A673 (cell line): Measurements from ENCODE around the gene BSCL2. TPM values are rescaled to one million over a fixed set of nuclear protein-coding genes. Genes with fewer than 3 reads are reported as not detected.

ENCODE experiments used
- BruUV-seq: library from RNA; stranded (reverse); fragments of 400-500 nt; replicated peaks from 2 replicates; lab custom pipeline; 2021; lab: Mats Ljungman, UMichigan
- CTCF ChIA-PET: fragments of 300-600 bp; sonication (Branson Sonifier 250); formaldehyde crosslinking; loops from one replicate; lab custom pipeline; 2022; ENCODE audit warnings: antibody characterized with exemption; lab: Charles Lee
- POLR2A ChIA-PET: fragments of 300-600 bp; sonication (Branson Sonifier 250); formaldehyde crosslinking; loops from one replicate; lab custom pipeline; 2022; ENCODE audit warnings: antibody characterized with exemption; ENCODE audit not compliant: low non-redundant PET; lab: Charles Lee
- DNase-seq: peaks from one replicate; pipeline ENCODE4 v3.0.0-alpha.2; 2015; ENCODE audit warnings: low spot score
- H3K27ac ChIP-seq: fragments of 200-600 bp; sonication (generic); 2 replicates; pipeline ENCODE4 v1.5.1; 2016; ENCODE audit warnings: mixed run types, low read depth, mild to moderate bottlenecking, mixed read lengths, antibody characterized with exemption, low read length; ENCODE audit not compliant: poor library complexity, severe bottlenecking
- H3K27me3 ChIP-seq: fragments of 200-600 bp; sonication (generic); replicated peaks from 2 replicates; pipeline ENCODE4 v1.6.1; 2017; ENCODE audit warnings: mixed run types, low read depth, mild to moderate bottlenecking, mixed read lengths, antibody characterized with exemption, low read length; ENCODE audit not compliant: insufficient read depth, poor library complexity
- H3K36me3 ChIP-seq: fragments of 200-600 bp; sonication (generic); 2 replicates; pipeline ENCODE4 v1.6.1; 2016; ENCODE audit warnings: mixed run types, mild to moderate bottlenecking, mixed read lengths, antibody characterized with exemption, low read length; ENCODE audit not compliant: insufficient read depth, poor library complexity, severe bottlenecking
- H3K4me1 ChIP-seq: fragments of 200-600 bp; sonication (generic); 2 replicates; pipeline ENCODE4 v1.6.1; 2017; ENCODE audit warnings: mixed run types, mild to moderate bottlenecking, mixed read lengths, antibody characterized with exemption, low read length; ENCODE audit not compliant: insufficient read depth, poor library complexity, severe bottlenecking
- H3K4me3 ChIP-seq: fragments of 200-600 bp; sonication (generic); 2 replicates; pipeline ENCODE4 v1.5.1; 2016; ENCODE audit warnings: low read depth, mixed run types, mild to moderate bottlenecking, mixed read lengths, low read length; ENCODE audit not compliant: poor library complexity, severe bottlenecking
- H3K9me3 ChIP-seq: fragments of 200-600 bp; sonication (generic); 2 replicates; pipeline ENCODE4 v1.6.1; 2016; ENCODE audit warnings: mixed run types, low read depth, mild to moderate bottlenecking, mixed read lengths, antibody characterized with exemption, low read length; ENCODE audit not compliant: poor library complexity, severe bottlenecking
- EZH2 ChIP-seq: fragments of 200-600 bp; sonication (generic); IDR thresholded peaks from 2 replicates; pipeline ENCODE4 v1.6.1; 2017; ENCODE audit warnings: borderline replicate concordance, low read depth, mild to moderate bottlenecking, mixed read lengths, antibody characterized with exemption, low read length; ENCODE audit not compliant: poor library complexity, severe bottlenecking
- intact Hi-C: fragments of 100-400 bp; cut with micrococcal nuclease; formaldehyde crosslinking; loops from one replicate; pipeline ENCODE4 v1.10.0; 2022; ENCODE audit not compliant: unreplicated experiment
- total RNA-seq: library from RNA; stranded (reverse); gene quantifications from 2 replicates; pipeline ENCODE4 v1.2.3, GENCODE V29; 2021
- TF ChIP-seq, protein P1 (sequence below): fragments of 300-800, 200-600 bp; sonication (generic); conservative IDR thresholded peaks from 2 replicates; pipeline ENCODE4 v1.5.1; 2017; ENCODE audit warnings: low read depth, mild to moderate bottlenecking, antibody characterized with exemption, low read length, moderate library complexity, mixed read lengths

BSCL2 gene
- total RNA-seq, 1 experiment from 2014 or later = 123 TPM

DNA sequence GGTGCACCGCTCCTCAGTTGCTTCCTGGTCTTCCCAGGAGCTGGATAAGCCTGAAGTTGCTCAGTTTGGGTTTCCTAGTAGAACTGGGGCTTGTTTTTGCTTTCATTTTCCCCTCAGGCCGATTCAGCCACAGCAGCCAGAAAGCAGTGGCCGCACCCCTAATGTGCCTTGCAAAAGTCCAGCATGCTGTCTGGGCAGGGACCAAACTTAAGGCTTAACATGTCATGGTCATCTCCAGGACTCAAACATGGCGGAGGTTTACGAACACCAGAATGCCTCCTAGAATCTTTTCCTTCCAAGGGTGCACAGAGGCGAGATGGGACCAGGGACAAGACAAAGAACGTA is 2.7 kb upstream of the BSCL2 start:
- TSS peak; percentile 91 for BruUV-seq
- peak overlapping the region; percentile 96 for H3K27ac ChIP-seq

DNA sequence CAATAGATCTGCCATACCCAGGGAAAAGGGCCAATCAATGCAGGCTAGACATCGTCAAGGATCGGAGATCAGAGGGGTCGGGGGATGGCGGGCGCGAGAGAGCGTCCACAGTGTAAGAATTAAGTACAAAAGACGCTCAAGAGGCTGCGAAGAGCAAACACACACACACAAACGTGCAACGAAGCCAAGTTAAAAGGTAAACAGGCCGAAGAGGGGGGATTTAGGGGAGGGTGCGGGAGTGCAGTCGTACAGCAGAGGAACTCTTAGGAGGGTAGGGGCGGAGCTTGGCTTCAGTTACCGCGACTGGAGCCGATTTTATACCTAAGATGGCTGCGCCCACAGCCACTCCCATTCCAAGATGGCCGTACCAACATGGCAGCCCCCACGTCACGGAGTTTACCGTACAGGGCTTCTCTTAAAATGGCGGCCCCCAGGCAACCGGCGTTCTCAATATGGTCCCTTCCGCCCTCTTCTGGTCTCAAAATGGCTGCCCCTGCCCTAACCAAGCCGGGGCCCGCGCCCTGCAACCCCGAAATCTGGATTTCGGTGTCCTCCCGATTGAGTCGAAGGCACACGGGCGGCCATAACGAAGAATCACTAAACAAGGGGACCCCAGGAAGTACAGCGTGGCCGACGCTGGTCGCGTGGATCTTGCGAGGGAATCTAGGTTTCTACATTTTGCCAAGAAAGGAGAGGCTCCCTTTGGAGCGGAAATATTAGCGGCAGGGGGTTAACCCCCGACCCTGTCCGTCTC is 2.2 kb upstream of the BSCL2 start:
- Histone ChIP-seq H3K27me3 (no peaks in the 10 kb centered on the region), H3K9me3 (no peaks in the 10 kb centered on the region), H3K4me1 (peaks cover 38% of the 10 kb centered on the region), H3K27ac (peak overlapping the region; percentile 96), H3K4me3 (peak overlapping the region; percentile 54), H3K36me3 (peaks cover 41% of the 10 kb centered on the region)
- BruUV-seq = no TSS peak
- CTCF ChIA-PET = no interaction called here
- TF ChIP-seq EZH2 = no peak
- TF ChIP-seq, protein P1, sequence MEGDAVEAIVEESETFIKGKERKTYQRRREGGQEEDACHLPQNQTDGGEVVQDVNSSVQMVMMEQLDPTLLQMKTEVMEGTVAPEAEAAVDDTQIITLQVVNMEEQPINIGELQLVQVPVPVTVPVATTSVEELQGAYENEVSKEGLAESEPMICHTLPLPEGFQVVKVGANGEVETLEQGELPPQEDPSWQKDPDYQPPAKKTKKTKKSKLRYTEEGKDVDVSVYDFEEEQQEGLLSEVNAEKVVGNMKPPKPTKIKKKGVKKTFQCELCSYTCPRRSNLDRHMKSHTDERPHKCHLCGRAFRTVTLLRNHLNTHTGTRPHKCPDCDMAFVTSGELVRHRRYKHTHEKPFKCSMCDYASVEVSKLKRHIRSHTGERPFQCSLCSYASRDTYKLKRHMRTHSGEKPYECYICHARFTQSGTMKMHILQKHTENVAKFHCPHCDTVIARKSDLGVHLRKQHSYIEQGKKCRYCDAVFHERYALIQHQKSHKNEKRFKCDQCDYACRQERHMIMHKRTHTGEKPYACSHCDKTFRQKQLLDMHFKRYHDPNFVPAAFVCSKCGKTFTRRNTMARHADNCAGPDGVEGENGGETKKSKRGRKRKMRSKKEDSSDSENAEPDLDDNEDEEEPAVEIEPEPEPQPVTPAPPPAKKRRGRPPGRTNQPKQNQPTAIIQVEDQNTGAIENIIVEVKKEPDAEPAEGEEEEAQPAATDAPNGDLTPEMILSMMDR = no peak
- POLR2A ChIA-PET = interaction anchor here (0.5 kb wide), 1 partner anchor 36 kb away, joined by 3 read pairs; no protein-coding TSS in a partner anchor
- intact Hi-C loops = loop anchor here (5.0 kb wide), 2 partner anchors 117 to 312 kb away; partner anchors contain the start of gene TUT1
- peak; percentile 100 for DNase-seq

More for the DNA sequence above, 2.7 kb upstream of the BSCL2 start:
- ChIA-PET CTCF (no interaction called here), POLR2A (no interaction called here)
- Histone ChIP-seq H3K4me3 (peak overlapping the region; percentile 54), H3K36me3 (peaks cover 46% of the 10 kb centered on the region), H3K27me3 (no peaks in the 10 kb centered on the region), H3K4me1 (peaks cover 35% of the 10 kb centered on the region), H3K9me3 (no peaks in the 10 kb centered on the region)
- no peak for DNase-seq
- no peak for TF ChIP-seq EZH2
- TF ChIP-seq, protein P1 = no peak
- intact Hi-C loops = no loop called here

GRCh38 chr11:62708793-62709192 is 1.6 kb upstream of the BSCL2 start:
- DNase-seq = no peak
- peaks cover 36% of the 10 kb centered on the region for H3K36me3 ChIP-seq
- H3K9me3 ChIP-seq = no peaks in the 10 kb centered on the region
- peaks cover 38% of the 10 kb centered on the region for H3K4me1 ChIP-seq
- H3K27ac ChIP-seq = peak overlapping the region; percentile 96
- TF ChIP-seq, protein P1 = no peak
- no peak for TF ChIP-seq EZH2
- intact Hi-C loops = loop anchor here (5.0 kb wide), 2 partner anchors 116 to 311 kb away; partner anchors contain the start of gene TUT1
- H3K4me3 ChIP-seq = peak overlapping the region; percentile 54
- ChIA-PET CTCF (no interaction called here), POLR2A (interaction anchor here (0.5 kb wide), 1 partner anchor 37 kb away, joined by 3 read pairs; no protein-coding TSS in a partner anchor)
- BruUV-seq = no TSS peak
- no peaks in the 10 kb centered on the region for H3K27me3 ChIP-seq
